ENCODE data around the gene KLF3. TPM values are rescaled to one million over a fixed set of nuclear protein-coding genes. Genes with fewer than 3 reads are reported as not detected.

The KLF3 gene
- total RNA-seq, 1 experiment from 2014 or later = 29.0 TPM

GRCh38 chr4:38666766-38667084 lies 2.7 kb downstream of the KLF3 start:
- DNase-seq = no peak
- Histone ChIP-seq H3K9ac (ENCODE audit: extremely low read depth, insufficient read length, low read length) (peak overlapping the region; percentile 39), H3K23me2 (ENCODE audit: insufficient read length, low read depth, low read length, poor library complexity, severe bottlenecking) (peaks cover 10% of the 10 kb centered on the region), H4K5ac (ENCODE audit: insufficient read length, low read depth, low read length) (no peak overlapping the region), H3T11ph (ENCODE audit: low read length) (peak overlapping the region; percentile 90), H3K27ac (ENCODE audit: insufficient read length, low read depth, low read length) (peak overlapping the region; percentile 97), H3K56ac (ENCODE audit: insufficient read length, low read depth, low read length) (no peak overlapping the region), H3K4me1 (ENCODE audit: insufficient read depth, low read length) (peaks cover 4% of the 10 kb centered on the region; the same call in 1 of the 2 replicates), H3K27me3 (ENCODE audit: insufficient read depth, low read length) (peaks cover 2% of the 10 kb centered on the region; the same call in 1 of the 2 replicates), H3K4ac (ENCODE audit: low read depth, low read length) (no peak overlapping the region; the same call in 1 of the 2 replicates), H3K18ac (ENCODE audit: insufficient read length, low read depth, low read length) (peak overlapping the region; percentile 43), H3K79me1 (ENCODE audit: insufficient read depth, low read depth, low read length, poor library complexity, severe bottlenecking) (peaks cover 4% of the 10 kb centered on the region), H4K91ac (ENCODE audit: insufficient read length, low read depth, low read length) (no peak overlapping the region), H2BK15ac (ENCODE audit: low read depth, low read length) (no peak overlapping the region), H3K79me2 (ENCODE audit: insufficient read depth, low read length) (peaks cover 14% of the 10 kb centered on the region; the same call in 1 of the 2 replicates), H3K23ac (ENCODE audit: insufficient read length, low read depth, low read length) (no peak overlapping the region), H2AK5ac (ENCODE audit: insufficient read length, low read length) (no peak overlapping the region), H2BK5ac (ENCODE audit: insufficient read length, low read length) (no peak overlapping the region), H3K9me3 (ENCODE audit: control insufficient read depth, low read depth, low read length) (no peaks in the 10 kb centered on the region), H3K14ac (ENCODE audit: insufficient read depth, low read length) (peak overlapping the region; percentile 44; the same call in 1 of the 2 replicates), H2BK120ac (ENCODE audit: low read depth, low read length, poor library complexity, severe bottlenecking) (peak overlapping the region; percentile 75), H2BK12ac (ENCODE audit: insufficient read length, low read depth, low read length) (peak overlapping the region; percentile 77), H4K20me1 (ENCODE audit: control insufficient read depth, insufficient read depth, insufficient read length) (no peaks in the 10 kb centered on the region), H2BK20ac (ENCODE audit: low read depth, low read length, poor library complexity, severe bottlenecking) (no peak overlapping the region), H4K8ac (replicated peaks; ENCODE audit: insufficient read length, low read depth, low read length) (no peak overlapping the region), H2AFZ (ENCODE audit: low read length) (no peak overlapping the region), H3K4me2 (ENCODE audit: insufficient read depth, insufficient read length, low read length) (peak overlapping the region; percentile 64)
- TF ChIP-seq CTCF (conservative IDR thresholded peaks at IDR 0.05) = no peak
- no CpG with 5 or more reads among the region's 1 CpG for WGBS (ENCODE audit: extremely low coverage, insufficient read length, low lambda C conversion rate)
- H3K36me3 Mint-ChIP-seq (ENCODE audit: insufficient read depth in 1 of 3, low read depth in 3 of 3) = peaks cover 0 to 6% (median 3%) of the 10 kb centered on the region in 3 experiments; a peak in 5 of 7 replicates
- H3K4me3 Mint-ChIP-seq = peak overlapping the region; percentile 95 to 98
- peak overlapping the region; percentile 95 to 99 (median 98) for H3K27ac Mint-ChIP-seq
- peaks cover 0 to 2% of the 10 kb centered on the region in 2 experiments; a peak in 1 of 5 replicates for H3K9me3 Mint-ChIP-seq
- peaks cover 60 to 71% of the 10 kb centered on the region in 2 experiments for H3K4me1 Mint-ChIP-seq
- H3K27me3 Mint-ChIP-seq (ENCODE audit: low read depth) = peaks cover 11% of the 10 kb centered on the region
